Activated CD8-positive, alpha-beta memory T cell treated with anti-CD3 and anti-CD28 coated beads, Interleukin-2, amount 10 ng/mL, durations not matched to agents 7 days and 5 days (primary cell): ENCODE data around the gene PPIL6. TPM values are rescaled to one million over a fixed set of nuclear protein-coding genes. Genes with fewer than 3 reads are reported as not detected.
A peak's percentile ranks its signal among the peaks of the same experiment; 100 is the strongest.

ENCODE experiments used
- ATAC-seq: fragments of 150-1000 bp; cut with Tn5 transposase; one replicate; pipeline ENCODE4 v1.10.0; 2021; ENCODE audit warnings: moderate library complexity
- CTCF ChIA-PET: fragments of 350-600 bp; sonication (Branson Sonifier 250); formaldehyde crosslinking; loops from one replicate; lab custom pipeline; 2021; ENCODE audit warnings: antibody characterized with exemption; lab: Charles Lee
- DNase-seq: peaks from one replicate; pipeline ENCODE4 v3.0.0-alpha.2; 2020
- H3K27ac Mint-ChIP-seq: one replicate; pipeline ENCODE4 v1.8.0; 2021; ENCODE audit warnings: mild to moderate bottlenecking, mixed read lengths
- H3K27me3 Mint-ChIP-seq: one replicate; pipeline ENCODE4 v1.8.0; 2021; ENCODE audit warnings: mixed read lengths
- H3K36me3 Mint-ChIP-seq: one replicate; pipeline ENCODE4 v1.8.0; 2021; ENCODE audit warnings: mild to moderate bottlenecking, mixed read lengths
- H3K4me1 Mint-ChIP-seq: one replicate; pipeline ENCODE4 v1.8.0; 2021; ENCODE audit warnings: mixed read lengths
- H3K4me3 Mint-ChIP-seq: one replicate; pipeline ENCODE4 v1.8.0; 2021; ENCODE audit warnings: mild to moderate bottlenecking, moderate library complexity, mixed read lengths
- H3K9me3 Mint-ChIP-seq: one replicate; pipeline ENCODE4 v1.8.0; 2022; ENCODE audit warnings: low read depth, mixed read lengths
- total RNA-seq, 2 experiments: library from RNA; stranded (reverse); gene quantifications; one replicate each; pipeline ENCODE4 v1.2.3, GENCODE V29; 2021

Gene PPIL6
- total RNA-seq, 2 experiments from 2014 or later, result 0.21 TPM; not detected in 1

- Mint-ChIP-seq H3K4me1 (peaks cover 7% of the 10 kb centered on the region), H3K27me3 (no peaks in the 10 kb centered on the region), H3K27ac (no peak overlapping the region), H3K4me3 (no peak overlapping the region), H3K9me3 (no peaks in the 10 kb centered on the region), H3K36me3 (no peaks in the 10 kb centered on the region)
- DNase-seq (no peak), ATAC-seq (no peak)
- CTCF ChIA-PET, result interaction anchor here (1.3 to 2.6 kb wide), 2 partner anchors 10 to 207 kb away, joined by 4 to 15 read pairs; no protein-coding TSS in a partner anchor
Measured at GRCh38 chr6:109393886-109394281, 46.5 kb downstream of the PPIL6 start.

GRCh38 chr6:109393157-109393885 lies 47.1 kb downstream of the PPIL6 start:
- Mint-ChIP-seq H3K4me3 (no peak overlapping the region), H3K27me3 (no peaks in the 10 kb centered on the region), H3K36me3 (no peaks in the 10 kb centered on the region), H3K4me1 (peaks cover 7% of the 10 kb centered on the region), H3K9me3 (no peaks in the 10 kb centered on the region), H3K27ac (no peak overlapping the region)
- ATAC-seq, result no peak
- CTCF ChIA-PET, result interaction anchor here (1.1 to 2.6 kb wide), 3 partner anchors 9 to 205 kb away, joined by 3 to 15 read pairs (median 10); no protein-coding TSS in a partner anchor
- no peak for DNase-seq

- no peak overlapping the region for H3K27ac Mint-ChIP-seq
- ATAC-seq, result no peak
- H3K9me3 Mint-ChIP-seq, result no peaks in the 10 kb centered on the region
- no peaks in the 10 kb centered on the region for H3K27me3 Mint-ChIP-seq
- CTCF ChIA-PET, result interaction anchor here (1.2 kb wide), 2 partner anchors 26 to 202 kb away, joined by 3 read pairs; no protein-coding TSS in a partner anchor
- H3K4me3 Mint-ChIP-seq, result no peak overlapping the region
- H3K36me3 Mint-ChIP-seq, result no peaks in the 10 kb centered on the region
- peaks cover 5% of the 10 kb centered on the region for H3K4me1 Mint-ChIP-seq
- DNase-seq, result no peak
Measured at GRCh38 chr6:109389650-109390274, 50.7 kb downstream of the PPIL6 start.

GRCh38 chr6:109388265-109388664 lies 52.2 kb downstream of the PPIL6 start:
- no peaks in the 10 kb centered on the region for H3K36me3 Mint-ChIP-seq
- CTCF ChIA-PET, result no interaction called here
- no peaks in the 10 kb centered on the region for H3K9me3 Mint-ChIP-seq
- peaks cover 16% of the 10 kb centered on the region for H3K4me1 Mint-ChIP-seq
- H3K4me3 Mint-ChIP-seq, result no peak overlapping the region
- no peak overlapping the region for H3K27ac Mint-ChIP-seq
- ATAC-seq, result no peak
- H3K27me3 Mint-ChIP-seq, result no peaks in the 10 kb centered on the region
- DNase-seq, result no peak

- Mint-ChIP-seq H3K27me3 (no peaks in the 10 kb centered on the region), H3K4me1 (peaks cover 17% of the 10 kb centered on the region), H3K4me3 (peak overlapping the region; percentile 92), H3K36me3 (peaks cover 25% of the 10 kb centered on the region), H3K9me3 (no peaks in the 10 kb centered on the region), H3K27ac (peak overlapping the region; percentile 100)
- CTCF ChIA-PET, result interaction anchor here (0.6 to 6.0 kb wide), 41 partner anchors 8 to 656 kb away, joined by 3 to 84 read pairs (median 4); partner anchors contain the start of genes AK9, FIG4, MICAL1 and PPIL6
- DNase-seq, result no peak
- no peak for ATAC-seq
Measured at GRCh38 chr6:109383438-109383940, 56.9 kb downstream of the PPIL6 start.

- CTCF ChIA-PET, result interaction anchor here (0.6 to 6.0 kb wide), 42 partner anchors 9 to 657 kb away, joined by 3 to 84 read pairs (median 4); partner anchors contain the start of genes AK9, CEP57L1, FIG4 and MICAL1
- peak overlapping the region; percentile 100 for H3K27ac Mint-ChIP-seq
- peak overlapping the region; percentile 92 for H3K4me3 Mint-ChIP-seq
- H3K4me1 Mint-ChIP-seq, result peaks cover 24% of the 10 kb centered on the region
- H3K27me3 Mint-ChIP-seq, result no peaks in the 10 kb centered on the region
- DNase-seq (peak; percentile 95), ATAC-seq (peak; percentile 70)
- peaks cover 32% of the 10 kb centered on the region for H3K36me3 Mint-ChIP-seq
- no peaks in the 10 kb centered on the region for H3K9me3 Mint-ChIP-seq
Measured at GRCh38 chr6:109382576-109383437, 57.6 kb downstream of the PPIL6 start.

- Mint-ChIP-seq H3K27me3 (no peaks in the 10 kb centered on the region), H3K4me3 (peak within 1 kb of the TSS; percentile 92), H3K4me1 (peaks cover 32% of the 10 kb centered on the region), H3K27ac (peak within 1 kb of the TSS; percentile 100), H3K36me3 (peaks cover 40% of the 10 kb centered on the region), H3K9me3 (no peaks in the 10 kb centered on the region)
- CTCF ChIA-PET, result interaction anchor here (0.8 to 6.0 kb wide), 17 partner anchors 10 to 304 kb away, joined by 3 to 84 read pairs (median 5); partner anchors contain the start of genes CEP57L1, MICAL1, PPIL6 and SESN1
- peak; percentile 59 for ATAC-seq
- peak; percentile 96 for DNase-seq
Measured at GRCh38 chr6:109381747-109382575, 58.5 kb downstream of the PPIL6 start, which contains the start of gene CD164. TSS of gene CD164 (minus strand) at chr6:109382467. CDS start at chr6:109382378, 89 bp downstream.

GRCh38 chr6:109381061-109381746 lies 59.2 kb downstream of the PPIL6 start:
- H3K27ac Mint-ChIP-seq, result peak overlapping the region; percentile 97
- CTCF ChIA-PET, result interaction anchor here (1.1 to 6.0 kb wide), 4 partner anchors 10 to 194 kb away, joined by 4 to 84 read pairs (median 16); partner anchors contain the start of genes PPIL6 and SMPD2
- peaks cover 39% of the 10 kb centered on the region for H3K4me1 Mint-ChIP-seq
- peaks cover 46% of the 10 kb centered on the region for H3K36me3 Mint-ChIP-seq
- H3K9me3 Mint-ChIP-seq, result no peaks in the 10 kb centered on the region
- peak; percentile 55 for DNase-seq
- H3K27me3 Mint-ChIP-seq, result no peaks in the 10 kb centered on the region
- ATAC-seq, result no peak
- peak overlapping the region; percentile 92 for H3K4me3 Mint-ChIP-seq

- peaks cover 57% of the 10 kb centered on the region for H3K36me3 Mint-ChIP-seq
- DNase-seq (no peak), ATAC-seq (no peak)
- CTCF ChIA-PET, result interaction anchor here (1.3 to 1.4 kb wide), 2 partner anchors 9 to 102 kb away, joined by 3 to 4 read pairs; no protein-coding TSS in a partner anchor
- peak overlapping the region; percentile 97 for H3K27ac Mint-ChIP-seq
- H3K9me3 Mint-ChIP-seq, result no peaks in the 10 kb centered on the region
- H3K4me1 Mint-ChIP-seq, result peaks cover 46% of the 10 kb centered on the region
- no peaks in the 10 kb centered on the region for H3K27me3 Mint-ChIP-seq
- peak overlapping the region; percentile 92 for H3K4me3 Mint-ChIP-seq
Measured at GRCh38 chr6:109379711-109380110, 60.7 kb downstream of the PPIL6 start.

- H3K4me3 Mint-ChIP-seq, result peak overlapping the region; percentile 3
- ATAC-seq (no peak), DNase-seq (no peak)
- CTCF ChIA-PET, result interaction anchor here (0.7 to 1.8 kb wide), 3 partner anchors 12 to 190 kb away, joined by 3 to 7 read pairs (median 3); no protein-coding TSS in a partner anchor
- H3K36me3 Mint-ChIP-seq, result peaks cover 74% of the 10 kb centered on the region
- H3K27ac Mint-ChIP-seq, result peak overlapping the region; percentile 3
- no peaks in the 10 kb centered on the region for H3K27me3 Mint-ChIP-seq
- H3K4me1 Mint-ChIP-seq, result peaks cover 54% of the 10 kb centered on the region
- H3K9me3 Mint-ChIP-seq, result no peaks in the 10 kb centered on the region
Measured at GRCh38 chr6:109377717-109378116, 62.7 kb downstream of the PPIL6 start.

- ATAC-seq, result no peak
- Mint-ChIP-seq H3K9me3 (no peaks in the 10 kb centered on the region), H3K36me3 (peaks cover 84% of the 10 kb centered on the region), H3K4me1 (peaks cover 79% of the 10 kb centered on the region), H3K27me3 (no peaks in the 10 kb centered on the region), H3K27ac (peak overlapping the region; percentile 92), H3K4me3 (peak overlapping the region; percentile 64)
- CTCF ChIA-PET, result interaction anchor here (1.1 to 2.8 kb wide), 4 partner anchors 9 to 188 kb away, joined by 3 to 11 read pairs (median 5); no protein-coding TSS in a partner anchor
- no peak for DNase-seq
Measured at GRCh38 chr6:109374326-109374892, 66.0 kb downstream of the PPIL6 start.
